Adipose tissue (tissue), 3 donors: ENCODE measurements around the gene SEMA3D. TPM values are rescaled to one million over a fixed set of nuclear protein-coding genes. Genes with fewer than 3 reads are reported as not detected.

Experiments
- H3K27ac ChIP-seq: one replicate; pipeline ENCODE4 v1.5.1; 2013; ENCODE audit warnings: low read depth, low read length
- WGBS, 3 donors: extraction: QIAGEN DNeasy Blood & Tissue Kit; methylation state at CpG; one replicate each; pipeline ENCODE4 v1.1.7; 2013; 5-methylcytosine and 5-hydroxymethylcytosine counted together
- polyA plus RNA-seq, 3 donors: library from polyadenylated mRNA; stranded (reverse); fragments of 200-250 nt; gene quantifications; one replicate each; pipeline ENCODE4 v1.2.3, GENCODE V29; 2013
- donor health status: healthy with polysubstance abuse.
- donor health status: Bipolar disorder and iron deficiency.
- donor health status: healthy.

Gene SEMA3D
- polyA plus RNA-seq, 3 donors = 0.18 to 1.1 (median 0.91) TPM

- H3K27ac ChIP-seq = no peak overlapping the region
- WGBS, 3 donors = 60 to 76% (median 74%) methylated on average over 1 of the region's 1 CpG
Observed at GRCh38 chr7:85062651-85063050, 124.2 kb downstream of the SEMA3D start.

- 82 to 86% (median 83%) methylated on average over 2 of the region's 2 CpGs for WGBS, 3 donors
Observed at GRCh38 chr7:85061456-85061855, 125.4 kb downstream of the SEMA3D start.

GRCh38 chr7:85060696-85061095, 126.2 kb downstream of the SEMA3D start:
- no peak overlapping the region for H3K27ac ChIP-seq
- WGBS, 3 donors = 88 to 92% (median 90%) methylated on average over 2 of the region's 2 CpGs

More at GRCh38 chr7:85061456-85061855, 125.4 kb downstream of the SEMA3D start:
- H3K27ac ChIP-seq = no peak overlapping the region

GRCh38 chr7:85055906-85056305, 130.9 kb downstream of the SEMA3D start:
- H3K27ac ChIP-seq = no peak overlapping the region
- WGBS, 3 donors = 85 to 94% (median 89%) methylated on average over 2 of the region's 2 CpGs

GRCh38 chr7:85055196-85055595, 131.7 kb downstream of the SEMA3D start:
- WGBS, 3 donors = 81 to 86% (median 81%) methylated on average over 2 of the region's 2 CpGs
- H3K27ac ChIP-seq = no peak overlapping the region

GRCh38 chr7:85054306-85054705, 132.6 kb downstream of the SEMA3D start:
- no peak overlapping the region for H3K27ac ChIP-seq

- WGBS, 3 donors = 88 to 94% (median 94%) methylated on average over 1 of the region's 1 CpG
- H3K27ac ChIP-seq = no peak overlapping the region
Observed at GRCh38 chr7:85052894-85053293, 134.0 kb downstream of the SEMA3D start.

- WGBS, 3 donors = 77 to 91% (median 79%) methylated on average over 4 of the region's 4 CpGs
- H3K27ac ChIP-seq = no peak overlapping the region
Observed at GRCh38 chr7:85052056-85052737, 134.7 kb downstream of the SEMA3D start.

- no peak overlapping the region for H3K27ac ChIP-seq
- 82 to 95% (median 87%) methylated on average over 1 of the region's 1 CpG for WGBS, 3 donors
Observed at GRCh38 chr7:85046534-85046933, 140.3 kb downstream of the SEMA3D start.

- H3K27ac ChIP-seq = no peak overlapping the region
- 51 to 58% (median 52%) methylated on average over 6 of the region's 6 CpGs for WGBS, 3 donors
Observed at GRCh38 chr7:85041605-85042216, 145.1 kb downstream of the SEMA3D start.

GRCh38 chr7:85039196-85039923, 147.5 kb downstream of the SEMA3D start:
- no peak overlapping the region for H3K27ac ChIP-seq
- WGBS, 3 donors = 83 to 85% (median 83%) methylated on average over 11 of the region's 11 CpGs

- no peak overlapping the region for H3K27ac ChIP-seq
- 28 to 59% (median 54%) methylated on average over 2 of the region's 2 CpGs for WGBS, 3 donors
Observed at GRCh38 chr7:85038466-85038865, 148.4 kb downstream of the SEMA3D start.

GRCh38 chr7:85033263-85033662, 153.6 kb downstream of the SEMA3D start:
- 77 to 86% (median 79%) methylated on average over 7 of the region's 7 CpGs for WGBS, 3 donors
- no peak overlapping the region for H3K27ac ChIP-seq

GRCh38 chr7:85031475-85031874, 155.4 kb downstream of the SEMA3D start:
- H3K27ac ChIP-seq = no peak overlapping the region
- 31 to 81% (median 79%) methylated on average over 3 of the region's 3 CpGs for WGBS, 3 donors

- no peak overlapping the region for H3K27ac ChIP-seq
Observed at GRCh38 chr7:85030893-85031292, 156.0 kb downstream of the SEMA3D start.

- no peak overlapping the region for H3K27ac ChIP-seq
- 38 to 82% (median 77%) methylated on average over 3 of the region's 3 CpGs for WGBS, 3 donors
Observed at GRCh38 chr7:85025312-85025756, 161.5 kb downstream of the SEMA3D start.

- 60 to 83% (median 81%) methylated on average over 4 of the region's 4 CpGs for WGBS, 3 donors
- H3K27ac ChIP-seq = no peak overlapping the region
Observed at GRCh38 chr7:85023916-85024315, 162.9 kb downstream of the SEMA3D start.

- WGBS, 3 donors = 22 to 26% (median 23%) methylated on average over 2 of the region's 2 CpGs
- H3K27ac ChIP-seq = no peak overlapping the region
Observed at GRCh38 chr7:85023066-85023712, 163.7 kb downstream of the SEMA3D start.

- H3K27ac ChIP-seq = no peak overlapping the region
- WGBS, 3 donors = 59 to 80% (median 79%) methylated on average over 5 of the region's 5 CpGs
Observed at GRCh38 chr7:85022064-85022697, 164.7 kb downstream of the SEMA3D start.
